NCI-H1417 (cell line): ENCODE measurements around the gene TRIML2.

Source experiments
- DNase-seq, 3 experiments: peaks; one replicate each; lab custom pipeline; 2025; lab: John Stamatoyannopoulos, UW

Gene TRIML2, protein sequence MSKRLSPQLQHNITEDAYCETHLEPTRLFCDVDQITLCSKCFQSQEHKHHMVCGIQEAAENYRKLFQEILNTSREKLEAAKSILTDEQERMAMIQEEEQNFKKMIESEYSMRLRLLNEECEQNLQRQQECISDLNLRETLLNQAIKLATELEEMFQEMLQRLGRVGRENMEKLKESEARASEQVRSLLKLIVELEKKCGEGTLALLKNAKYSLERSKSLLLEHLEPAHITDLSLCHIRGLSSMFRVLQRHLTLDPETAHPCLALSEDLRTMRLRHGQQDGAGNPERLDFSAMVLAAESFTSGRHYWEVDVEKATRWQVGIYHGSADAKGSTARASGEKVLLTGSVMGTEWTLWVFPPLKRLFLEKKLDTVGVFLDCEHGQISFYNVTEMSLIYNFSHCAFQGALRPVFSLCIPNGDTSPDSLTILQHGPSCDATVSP

DNA sequence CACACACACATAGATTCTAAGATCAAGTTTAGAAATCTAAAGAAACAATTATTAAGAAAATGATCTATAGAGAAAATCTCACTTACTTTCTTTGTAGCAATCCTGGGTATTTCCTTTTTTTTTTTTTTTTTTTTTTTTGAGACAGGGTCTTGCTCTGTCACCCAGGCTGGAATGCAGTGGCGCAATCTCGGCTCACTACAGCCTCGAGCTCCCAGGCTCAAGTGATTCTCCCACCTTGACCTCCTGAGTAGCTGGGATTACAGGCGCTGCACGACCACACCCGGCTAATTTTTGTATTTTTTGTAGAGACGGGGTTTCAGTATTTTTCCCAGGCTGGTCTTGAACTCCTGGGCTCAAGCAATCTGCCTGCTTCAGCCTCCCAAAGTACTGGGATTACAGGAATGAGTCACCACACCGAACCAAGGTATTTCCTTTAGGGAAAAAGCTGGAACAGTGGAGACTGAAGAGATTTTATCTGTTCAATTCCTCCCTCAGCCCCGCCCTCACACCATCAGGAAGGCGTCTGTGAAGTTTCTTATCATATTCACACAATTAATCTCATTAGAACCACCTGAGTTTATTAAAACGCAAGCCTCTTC lies at the start of gene TRIML2:
TRIML2 (minus strand) TSS at position 447 of the 599 bp plus-strand sequence. CDS start 4,235 bp downstream, outside the sequence.
- no peak for DNase-seq

DNA sequence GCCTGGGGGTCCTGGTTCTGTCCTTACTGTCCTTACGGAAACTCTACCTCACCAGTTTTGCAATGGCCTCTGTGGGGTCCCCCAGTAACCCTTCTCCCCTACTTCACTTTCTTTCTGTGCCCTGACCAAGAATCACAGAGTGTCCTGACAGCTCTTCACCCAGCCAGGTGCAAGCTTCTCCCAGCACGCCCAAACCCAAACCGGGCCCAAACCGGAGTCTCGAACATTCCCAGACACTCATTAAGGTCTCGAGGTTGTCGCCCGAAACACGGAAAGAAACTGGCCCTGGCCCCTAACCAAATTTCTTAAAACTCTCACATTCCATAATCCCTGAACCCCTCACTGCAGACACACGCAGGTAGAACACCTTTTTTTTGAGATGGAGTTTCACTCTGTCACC lies 48.9 kb upstream of the TRIML2 start:
- DNase-seq = no peak

DNA sequence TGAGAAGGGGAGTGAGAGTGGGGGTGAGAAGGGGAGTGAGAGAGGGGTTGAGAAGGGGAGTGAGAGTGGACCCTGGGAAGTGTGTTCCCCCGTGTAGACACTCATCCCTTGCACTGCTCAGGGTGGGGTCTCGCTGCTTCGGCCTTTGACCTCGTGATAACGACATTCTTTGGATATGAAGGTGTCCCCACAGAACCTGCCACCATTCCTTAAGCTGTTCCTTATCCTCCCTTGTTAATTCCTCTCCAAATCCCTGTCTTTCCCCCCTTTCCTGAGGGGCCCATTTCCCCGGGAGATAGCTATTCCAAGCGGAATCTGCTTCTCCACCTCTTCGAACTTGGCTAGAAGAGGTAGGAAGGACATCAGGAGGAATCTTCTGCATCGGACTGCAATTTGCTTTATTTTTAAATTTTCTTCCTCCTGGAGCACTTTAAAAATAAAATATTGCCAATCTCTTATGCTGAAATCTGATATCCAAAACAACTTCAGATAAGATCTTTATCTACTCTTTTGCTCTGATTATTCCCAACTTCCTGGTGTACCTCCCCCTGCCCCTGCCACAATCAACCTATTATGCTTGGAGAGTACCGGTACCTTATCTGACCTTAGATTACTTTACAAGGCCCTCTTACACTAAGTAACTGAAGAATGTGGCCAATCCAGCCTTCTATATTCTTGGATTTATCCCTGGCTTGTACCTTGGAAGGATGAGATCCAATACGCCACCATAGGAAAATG lies 45.4 kb upstream of the TRIML2 start:
- no peak for DNase-seq

DNA sequence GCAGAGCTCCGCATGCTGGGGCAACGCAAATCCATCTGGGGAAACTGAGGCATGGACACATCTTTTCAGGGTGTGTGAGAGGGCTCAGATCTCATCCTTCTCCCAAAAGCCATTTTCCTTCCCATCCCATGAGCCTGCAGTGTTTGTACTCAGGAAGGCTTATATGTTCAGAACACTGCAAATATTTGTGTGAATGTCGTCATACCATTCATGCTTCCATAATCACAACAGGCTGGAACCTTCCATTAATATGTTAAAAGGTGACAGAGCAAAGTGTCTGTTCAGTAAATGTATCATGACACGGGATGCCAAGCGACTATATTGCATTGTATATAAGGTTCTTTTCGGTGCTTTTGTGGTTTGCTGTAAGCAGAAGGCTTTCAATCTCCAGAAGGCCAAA lies 38.4 kb upstream of the TRIML2 start:
- DNase-seq = no peak

DNA sequence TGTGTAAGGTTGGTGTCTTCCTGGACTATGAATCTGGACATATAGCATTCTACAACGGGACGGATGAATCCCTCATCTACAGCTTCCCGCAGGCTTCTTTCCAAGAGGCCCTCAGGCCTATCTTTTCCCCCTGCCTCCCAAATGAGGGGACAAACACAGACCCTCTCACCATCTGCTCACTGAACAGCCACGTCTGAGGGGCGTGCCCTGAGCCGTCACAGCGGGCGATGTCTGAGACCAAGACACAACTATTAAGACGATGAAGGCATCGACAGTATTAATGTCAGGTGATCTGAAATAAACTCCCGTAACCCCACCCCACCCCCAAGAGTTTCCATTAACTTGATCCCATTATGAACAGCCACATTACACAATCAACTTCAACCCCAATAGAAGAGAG lies 37.8 kb upstream of the TRIML2 start:
- DNase-seq = no peak

DNA sequence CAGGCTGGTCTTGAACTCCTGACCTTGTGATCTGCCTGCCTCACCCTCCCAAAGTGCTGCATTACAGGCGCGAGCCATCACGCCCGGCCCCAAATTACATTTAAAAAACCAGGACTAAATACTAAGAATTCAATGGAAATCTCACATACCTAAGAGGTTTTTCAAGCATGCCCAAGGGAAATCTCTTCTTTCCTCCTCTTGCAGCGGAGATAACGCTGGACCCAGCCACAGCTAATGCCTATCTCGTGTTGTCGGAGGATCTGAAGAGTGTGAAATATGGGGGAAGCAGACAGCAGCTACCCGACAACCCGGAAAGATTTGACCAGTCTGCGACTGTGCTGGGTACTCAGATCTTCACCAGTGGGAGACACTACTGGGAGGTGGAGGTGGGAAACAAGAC lies 37.2 kb upstream of the TRIML2 start:
- DNase-seq = no peak

DNA sequence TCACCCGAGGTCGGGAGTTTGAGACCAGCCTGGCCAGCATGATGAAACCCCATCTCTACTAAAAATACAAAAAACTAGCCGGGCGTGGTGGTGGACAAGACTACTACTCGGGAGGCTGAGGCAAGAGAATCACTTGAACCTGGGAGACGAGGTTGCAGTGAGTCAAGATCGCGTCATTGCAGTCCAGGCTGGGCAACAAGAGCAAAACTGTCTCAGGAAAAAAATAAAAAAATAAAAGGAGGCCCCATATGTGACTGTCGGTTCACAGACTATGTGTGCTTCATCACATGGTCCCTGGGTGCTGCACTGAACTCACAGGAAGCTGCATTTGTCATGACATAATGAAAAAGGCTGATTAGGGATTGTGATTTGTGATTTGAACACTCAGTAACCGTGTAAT lies 36.2 kb upstream of the TRIML2 start:
- no peak for DNase-seq

DNA sequence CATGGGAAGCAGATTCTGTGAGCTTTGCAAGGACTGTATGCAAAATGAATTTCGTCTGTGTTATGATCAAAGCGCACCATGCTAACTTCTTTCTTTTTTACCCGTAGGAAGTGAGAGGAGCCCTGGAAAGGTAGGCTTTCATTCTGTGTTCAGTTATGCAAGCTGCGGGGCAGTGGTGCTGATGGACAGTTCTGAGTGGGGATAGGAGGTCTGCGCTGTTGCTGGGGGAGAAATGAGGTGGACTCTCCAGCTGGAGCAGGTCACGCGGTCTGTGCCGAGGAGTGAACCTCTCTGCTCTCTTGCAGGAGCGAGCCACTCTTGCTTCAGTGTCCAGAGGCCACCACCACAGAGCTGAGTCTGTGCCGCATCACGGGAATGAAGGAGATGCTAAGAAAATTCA lies 34.3 kb upstream of the TRIML2 start:
- DNase-seq = no peak

DNA sequence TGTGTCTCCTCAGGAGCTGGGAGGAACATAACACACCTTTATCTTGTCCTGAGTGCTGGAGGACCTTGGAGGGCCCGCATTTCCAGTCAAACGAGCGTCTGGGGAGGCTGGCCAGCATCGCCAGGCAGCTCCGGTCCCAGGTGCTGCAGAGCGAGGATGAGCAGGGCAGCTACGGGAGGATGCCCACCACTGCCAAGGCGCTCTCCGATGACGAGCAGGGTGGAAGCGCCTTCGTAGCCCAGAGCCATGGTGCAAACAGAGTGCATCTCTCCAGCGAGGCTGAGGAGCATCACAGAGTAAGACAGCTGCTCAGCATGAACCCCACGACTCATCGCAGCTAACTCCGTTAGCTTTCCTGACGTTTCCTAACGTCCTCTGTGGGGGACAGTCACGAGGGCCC lies 30.3 kb upstream of the TRIML2 start:
- DNase-seq = no peak

DNA sequence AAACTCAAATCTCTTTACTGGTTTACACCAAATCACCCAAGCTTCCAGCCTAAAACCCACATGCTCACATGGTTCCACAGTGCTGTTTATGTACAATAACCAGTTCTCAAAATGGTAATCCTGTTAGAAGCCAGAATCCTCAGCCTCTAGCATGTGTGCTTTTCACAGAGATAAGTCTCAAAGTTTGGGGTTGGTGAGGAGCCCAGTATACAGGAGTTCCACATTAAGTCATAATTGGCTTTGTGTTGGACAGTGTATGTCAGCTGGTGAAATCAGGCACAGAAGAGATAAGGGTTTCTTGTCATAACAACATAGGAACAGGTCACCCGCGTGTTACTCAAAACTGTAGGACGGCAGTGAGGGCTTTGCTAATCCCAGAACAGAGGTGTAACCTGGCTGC lies 29.7 kb upstream of the TRIML2 start, which contains the start of gene TRIML1:
TRIML1 (plus strand) TSS at position 301 of the 400 bp plus-strand sequence. CDS start 118 bp downstream, outside the sequence.
- DNase-seq = no peak

DNA sequence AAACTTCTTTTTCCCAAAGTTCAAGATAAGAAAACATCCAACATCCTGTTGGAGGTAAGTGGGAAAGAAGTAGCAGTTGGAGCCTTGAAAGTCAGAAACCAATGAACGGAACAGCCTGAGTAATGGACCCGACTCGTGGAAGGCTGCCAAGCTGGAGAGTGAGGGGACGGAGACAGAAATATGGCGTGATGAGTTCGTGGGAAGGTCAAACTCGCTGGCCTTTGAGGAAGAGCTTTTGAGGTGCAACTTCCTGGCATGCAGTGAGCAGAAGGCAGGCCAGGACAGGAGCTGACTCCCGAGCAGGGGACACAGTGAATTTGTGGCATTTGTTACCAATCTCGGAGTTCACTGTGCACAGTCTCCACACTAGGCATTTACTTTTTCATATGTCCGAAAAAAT lies 28.8 kb upstream of the TRIML2 start:
- DNase-seq = no peak

DNA sequence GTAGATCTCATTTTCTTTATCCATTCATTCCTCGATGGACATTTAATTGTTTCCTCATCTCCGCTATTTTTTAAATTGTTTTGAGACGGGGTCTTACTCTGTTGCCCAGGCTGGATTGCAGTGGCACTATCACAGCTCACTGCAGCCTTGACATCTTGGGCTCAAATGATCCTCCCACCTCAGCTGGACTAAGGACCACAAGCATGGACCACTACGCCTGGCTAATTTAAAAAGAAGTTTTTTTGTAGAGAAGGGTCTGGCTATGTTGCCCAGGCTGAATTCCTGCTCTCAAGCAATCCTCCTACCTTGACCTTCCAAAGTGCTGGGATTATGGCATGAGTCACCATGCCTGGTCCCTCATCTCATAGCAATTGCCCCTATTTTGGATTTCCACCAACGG lies 22.8 kb upstream of the TRIML2 start:
- no peak for DNase-seq

DNA sequence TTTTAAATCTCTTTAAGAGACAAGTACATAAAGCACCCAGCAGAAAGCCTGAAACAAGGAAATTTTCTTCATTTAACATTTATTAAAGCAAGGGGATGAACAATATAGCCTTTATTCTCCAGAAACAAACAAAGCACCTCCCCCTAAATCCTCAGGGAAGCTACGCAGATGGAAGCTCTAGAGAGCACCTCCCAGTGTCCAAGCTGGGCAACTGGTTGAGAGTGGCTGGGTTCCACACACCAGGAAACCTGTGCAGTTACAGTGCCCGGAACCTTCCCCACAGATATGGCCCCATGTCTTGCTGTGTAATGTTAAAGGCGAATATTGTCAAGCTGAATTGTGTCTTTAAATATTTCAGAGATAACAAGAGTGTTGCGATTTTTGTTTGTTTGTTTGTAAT lies 21.0 kb upstream of the TRIML2 start:
- DNase-seq = no peak

DNA sequence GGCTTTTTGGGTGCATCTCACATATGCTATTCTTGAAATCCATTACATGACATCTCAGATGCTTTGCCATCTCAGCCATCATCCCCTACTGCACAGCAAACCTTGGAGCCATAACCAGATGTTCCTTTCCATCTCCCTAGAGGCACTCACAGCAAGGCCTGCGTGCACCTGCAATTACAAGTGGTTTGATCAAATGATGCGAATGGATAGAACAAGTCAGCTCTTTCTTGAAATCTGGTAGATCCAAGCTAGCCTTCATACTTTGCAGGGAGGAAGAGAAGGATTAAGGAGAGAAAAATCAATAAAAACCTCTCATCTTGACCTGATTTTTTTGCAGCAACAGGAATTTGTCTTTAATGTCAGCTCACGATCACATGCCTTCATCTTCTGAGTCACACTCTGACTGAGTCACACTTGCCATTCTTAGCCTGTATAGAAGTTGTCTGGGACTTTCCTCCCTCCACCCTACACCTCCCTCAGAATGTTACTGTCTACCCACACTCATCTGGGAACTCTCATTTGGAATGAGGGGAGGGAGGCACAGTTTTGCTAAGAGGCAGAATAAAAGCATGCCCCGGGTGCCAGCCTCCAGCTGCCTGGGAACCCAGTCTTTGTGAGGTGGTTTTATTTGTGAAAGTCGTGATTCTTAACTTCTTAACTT lies 17.9 kb upstream of the TRIML2 start:
- DNase-seq = no peak

DNA sequence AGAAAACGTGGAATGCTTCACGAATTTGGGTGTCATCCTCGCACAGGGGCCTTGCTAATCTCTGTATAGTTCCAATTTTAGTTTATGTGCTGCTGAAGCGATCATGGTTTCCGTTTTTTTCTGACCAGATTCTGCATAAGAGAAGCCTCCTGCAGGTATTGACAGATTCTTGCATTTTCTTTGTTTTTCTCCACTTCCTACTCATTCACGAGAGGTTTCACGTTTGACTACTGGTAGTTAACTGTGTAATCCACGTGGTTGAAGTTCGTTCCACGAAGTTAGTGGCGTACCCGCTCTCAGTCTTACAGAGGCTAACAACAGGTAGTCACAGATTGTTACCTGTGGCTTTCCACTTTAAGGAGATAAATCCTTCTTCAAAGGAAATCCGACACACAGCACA lies 12.1 kb upstream of the TRIML2 start:
- DNase-seq = no peak

DNA sequence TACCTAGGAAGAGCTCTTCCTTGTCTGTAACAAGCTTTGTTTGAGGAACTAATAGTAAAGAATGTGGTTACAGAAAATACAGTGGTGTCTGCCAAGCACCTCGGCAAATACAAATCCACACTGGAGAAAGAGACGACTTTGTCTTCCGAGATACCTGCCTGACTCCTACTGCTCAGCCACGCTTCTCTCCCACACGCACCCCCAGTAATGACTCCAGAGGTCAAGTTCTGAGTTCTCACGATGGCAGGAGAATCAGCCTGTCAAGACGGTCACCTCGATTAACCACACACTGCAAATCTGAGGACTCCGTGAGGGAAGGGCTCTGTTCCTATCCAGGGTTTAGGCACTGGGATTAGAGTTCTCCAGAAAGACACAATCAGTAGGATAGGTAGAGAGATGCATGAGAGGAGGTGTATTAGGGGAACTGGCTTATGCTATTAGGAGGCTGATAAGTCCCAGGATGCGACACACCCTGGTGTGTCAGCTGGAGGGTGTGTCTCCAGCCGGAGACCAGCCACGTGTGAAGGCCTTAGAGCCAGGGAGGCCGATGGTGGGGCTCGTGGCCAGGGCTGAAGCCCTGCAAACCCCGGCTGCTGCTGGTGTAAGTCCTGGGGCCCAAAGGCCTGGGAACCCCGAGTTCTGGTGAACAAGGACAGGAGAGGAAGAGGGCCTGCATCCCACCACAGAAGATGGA lies 8.4 kb upstream of the TRIML2 start:
- DNase-seq = no peak

DNA sequence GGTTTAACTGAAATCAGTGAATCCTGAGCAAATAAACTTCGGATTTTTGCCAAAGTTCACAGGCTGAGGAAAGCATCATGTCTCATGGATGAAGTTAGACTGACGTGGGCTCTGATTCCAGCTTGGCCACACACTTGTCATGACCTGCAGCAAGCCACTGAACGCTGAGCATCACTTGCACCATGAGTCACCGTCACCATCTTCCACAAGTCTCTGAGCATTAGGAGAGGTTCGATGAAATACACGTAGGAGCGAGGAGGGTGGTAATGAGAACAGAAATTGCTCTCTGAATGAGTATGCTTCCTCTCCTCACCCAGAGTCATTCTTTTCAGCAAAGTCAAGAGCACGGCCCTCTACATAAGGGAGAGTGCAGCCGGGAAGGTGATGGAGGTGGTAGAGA lies 3.8 kb upstream of the TRIML2 start:
- DNase-seq = no peak

DNA sequence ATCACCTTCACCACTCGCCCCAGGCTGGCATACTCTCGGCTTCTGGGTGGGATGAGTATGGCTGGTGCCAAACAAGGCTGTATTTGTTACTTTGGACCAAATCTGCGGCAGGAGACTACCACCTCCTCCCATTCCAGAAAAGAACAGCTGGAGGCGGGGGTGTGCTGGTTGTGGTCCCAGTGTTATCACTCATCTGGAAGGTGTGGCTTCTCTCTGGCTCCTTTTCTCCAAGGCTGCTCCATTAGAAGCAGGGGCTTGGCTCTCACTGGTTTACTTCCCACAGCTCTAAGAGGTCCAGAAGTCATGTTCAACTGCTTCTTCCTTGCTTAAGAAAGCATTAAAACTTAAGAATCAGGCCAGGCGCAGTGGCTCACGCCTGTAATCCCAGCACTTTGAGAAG lies 2.6 kb upstream of the TRIML2 start:
- DNase-seq = no peak

DNA sequence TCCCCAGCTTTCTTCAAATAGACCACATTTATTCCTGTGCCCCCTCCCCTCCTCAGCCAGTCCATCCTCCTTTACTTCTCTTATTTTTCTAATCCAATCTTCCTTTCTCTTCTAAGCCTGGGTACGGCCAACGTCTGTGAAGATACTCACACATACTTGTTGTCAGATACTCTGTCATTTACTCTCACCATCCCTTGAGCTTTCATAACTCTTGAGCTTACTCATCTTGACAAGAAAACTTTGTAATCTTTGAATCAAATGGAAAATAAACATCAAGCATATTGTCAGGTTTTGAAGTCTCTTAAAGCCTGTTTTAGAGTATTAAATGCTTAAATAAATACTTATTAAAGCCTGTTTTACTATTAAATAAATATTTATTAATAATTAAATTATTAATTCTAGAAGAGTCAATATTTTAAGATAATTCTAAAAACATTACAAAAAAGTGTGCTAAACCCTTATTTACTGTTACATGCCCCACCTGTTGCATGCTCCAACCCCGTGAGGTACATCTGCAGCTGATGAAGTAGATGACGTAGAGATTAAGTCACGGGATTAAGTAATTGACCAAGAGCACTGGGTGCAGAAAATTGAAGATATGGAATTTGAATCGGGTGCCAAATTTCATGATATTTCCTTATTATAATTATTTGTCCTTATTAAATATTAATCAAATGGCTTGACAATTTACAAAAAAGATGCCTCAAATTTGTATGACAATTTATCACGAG lies 1.5 kb upstream of the TRIML2 start:
- no peak for DNase-seq

DNA sequence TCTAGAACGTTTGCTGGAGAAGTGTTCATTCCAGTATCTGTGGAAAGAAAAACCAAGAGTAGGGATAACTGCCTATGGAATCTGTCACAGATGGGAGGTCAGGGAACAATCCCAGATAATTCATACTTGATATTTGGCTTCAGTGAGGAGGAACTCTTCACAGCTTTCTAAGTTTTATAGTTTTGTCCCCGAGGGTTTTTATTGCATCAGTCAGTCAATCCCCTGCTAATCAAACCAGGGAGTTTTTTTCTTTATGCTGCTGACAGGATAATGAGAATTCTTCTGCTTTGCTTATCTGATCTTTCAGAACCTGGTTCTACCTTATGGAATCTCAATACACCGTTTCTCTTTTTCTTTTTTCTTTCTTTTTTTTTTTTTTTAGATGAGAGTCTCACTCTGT lies 633 bp upstream of the TRIML2 start:
- DNase-seq = no peak
